ENCODE data around the gene OR10G4. TPM values are rescaled to one million over a fixed set of nuclear protein-coding genes. Genes with fewer than 3 reads are reported as not detected.

The OR10G4 gene
- total RNA-seq, 4 donors from 2014 or later: not detected

DNA sequence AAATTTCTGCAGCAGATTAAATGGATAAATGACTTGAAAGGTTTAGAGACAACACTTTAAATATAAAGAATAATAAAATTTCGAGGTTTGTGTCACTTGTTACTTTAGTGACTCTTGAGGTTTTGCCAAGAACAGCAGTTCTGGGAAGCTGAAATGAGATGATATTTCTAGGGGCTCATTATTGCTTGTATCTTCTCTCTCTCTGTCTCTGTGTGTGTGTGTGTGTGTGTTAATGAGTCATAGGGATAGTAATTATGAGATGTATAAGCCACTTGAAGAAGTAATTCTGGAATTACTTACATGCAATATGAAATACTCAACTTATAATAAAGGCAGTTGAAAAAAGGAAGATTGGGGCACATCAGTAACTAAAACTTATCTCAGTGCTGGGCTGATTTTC is 38.0 kb downstream of the OR10G4 start:
- DNase-seq: no peak
- Histone ChIP-seq H3K27me3 (no peaks in the 10 kb centered on the region), H3K9me3 (no peaks in the 10 kb centered on the region), H3K27ac (no peak overlapping the region), H3K4me1 (no peaks in the 10 kb centered on the region), H3K4me3 (no peak overlapping the region), H3K36me3 (no peaks in the 10 kb centered on the region)
- TF ChIP-seq POLR2A (IDR thresholded peaks at IDR 0.05): no peak
- TF ChIP-seq, protein P1, sequence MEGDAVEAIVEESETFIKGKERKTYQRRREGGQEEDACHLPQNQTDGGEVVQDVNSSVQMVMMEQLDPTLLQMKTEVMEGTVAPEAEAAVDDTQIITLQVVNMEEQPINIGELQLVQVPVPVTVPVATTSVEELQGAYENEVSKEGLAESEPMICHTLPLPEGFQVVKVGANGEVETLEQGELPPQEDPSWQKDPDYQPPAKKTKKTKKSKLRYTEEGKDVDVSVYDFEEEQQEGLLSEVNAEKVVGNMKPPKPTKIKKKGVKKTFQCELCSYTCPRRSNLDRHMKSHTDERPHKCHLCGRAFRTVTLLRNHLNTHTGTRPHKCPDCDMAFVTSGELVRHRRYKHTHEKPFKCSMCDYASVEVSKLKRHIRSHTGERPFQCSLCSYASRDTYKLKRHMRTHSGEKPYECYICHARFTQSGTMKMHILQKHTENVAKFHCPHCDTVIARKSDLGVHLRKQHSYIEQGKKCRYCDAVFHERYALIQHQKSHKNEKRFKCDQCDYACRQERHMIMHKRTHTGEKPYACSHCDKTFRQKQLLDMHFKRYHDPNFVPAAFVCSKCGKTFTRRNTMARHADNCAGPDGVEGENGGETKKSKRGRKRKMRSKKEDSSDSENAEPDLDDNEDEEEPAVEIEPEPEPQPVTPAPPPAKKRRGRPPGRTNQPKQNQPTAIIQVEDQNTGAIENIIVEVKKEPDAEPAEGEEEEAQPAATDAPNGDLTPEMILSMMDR (IDR thresholded peaks at IDR 0.05): no peak

DNA sequence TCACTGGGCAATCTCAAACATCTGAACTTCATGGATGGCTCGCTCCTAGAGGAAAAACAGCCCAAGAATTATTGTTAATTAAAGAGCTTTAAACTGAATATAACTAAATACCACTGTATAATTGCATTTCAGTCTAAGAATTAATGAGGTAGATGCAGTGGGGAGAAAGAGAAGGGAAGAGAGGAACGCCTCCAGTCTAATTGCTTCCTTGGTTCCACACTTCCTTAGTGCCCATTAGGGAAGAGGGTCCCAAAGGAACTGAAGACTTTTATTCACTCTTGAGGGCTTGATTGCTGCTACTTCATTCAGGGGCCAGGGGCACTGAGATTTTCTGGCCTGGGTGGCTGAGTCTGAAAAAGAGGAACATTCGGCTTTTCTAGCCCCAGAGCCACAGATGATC is 40.2 kb downstream of the OR10G4 start:
- TF ChIP-seq, protein P1 (IDR thresholded peaks at IDR 0.05): no peak
- TF ChIP-seq POLR2A (IDR thresholded peaks at IDR 0.05): no peak
- H3K9me3 ChIP-seq: no peaks in the 10 kb centered on the region
- no peaks in the 10 kb centered on the region for H3K27me3 ChIP-seq
- H3K4me3 ChIP-seq: no peak overlapping the region
- no peak overlapping the region for H3K27ac ChIP-seq
- H3K4me1 ChIP-seq: no peaks in the 10 kb centered on the region
- no peak for DNase-seq
- H3K36me3 ChIP-seq: no peaks in the 10 kb centered on the region

Other genes with a start within 250 kb of the OR10G4 start
- not detected for gene OR6M1, start 206.6 kb upstream of the OR10G4 start, total RNA-seq
- gene TMEM225, start 127.3 kb upstream of the OR10G4 start, total RNA-seq: not detected
- gene OR8D4, start 110.8 kb upstream of the OR10G4 start, total RNA-seq: not detected
- gene OR4D5, start 73.4 kb upstream of the OR10G4 start, total RNA-seq: not detected
- gene OR6T1, start 69.2 kb upstream of the OR10G4 start, total RNA-seq: not detected
- gene OR10S1, start 35.2 kb upstream of the OR10G4 start, total RNA-seq: not detected
- gene OR10G6, start 17.8 kb upstream of the OR10G4 start, total RNA-seq: not detected
- not detected for gene OR10G9, start 10.0 kb downstream of the OR10G4 start, total RNA-seq
- gene OR10G8, start 13.8 kb downstream of the OR10G4 start, total RNA-seq: not detected
- not detected for gene OR10G7, start 28.3 kb downstream of the OR10G4 start, total RNA-seq
- 10 to 100 TPM; 45.2 to 83.4 (median 62.6) TPM for gene VWA5A, start 102.5 kb downstream of the OR10G4 start, total RNA-seq
- not detected for gene OR10D3, start 170.3 kb downstream of the OR10G4 start, total RNA-seq
- under 1 TPM in 1 of 4 donors, not detected in 3; 0.13 TPM for gene OR8G1, start 228.1 kb downstream of the OR10G4 start, total RNA-seq
- gene OR8G5, start 243.4 kb downstream of the OR10G4 start, total RNA-seq: not detected

Measured in Peyer's patch (tissue), 4 donors.